Liver (tissue), 9 donors: Measurements from ENCODE around the gene POLDIP2. TPM values are rescaled to one million over a fixed set of nuclear protein-coding genes. Genes with fewer than 3 reads are reported as not detected.

ENCODE experiments used
- DNase-seq: peaks from one replicate; pipeline ENCODE4 v3.0.0-alpha.2; 2017; ENCODE audit warnings: low spot score
- H3K27ac ChIP-seq, 2 donors: one replicate each; pipeline ENCODE4 v1.7.0; 2013; ENCODE audit warnings: inconsistent platforms in 2 of 2, low read length in 2 of 2, control low read depth in 1 of 2, low read depth in 1 of 2, mild to moderate bottlenecking in 1 of 2
- H3K27me3 ChIP-seq, 4 donors: one replicate each; pipeline versions ENCODE4 v1.6.1 to v1.7.0; 2013; ENCODE audit warnings: low read length in 3 of 4, inconsistent platforms in 1 of 4, mild to moderate bottlenecking in 1 of 4, moderate library complexity in 1 of 4; ENCODE audit not compliant: control insufficient read depth in 4 of 4, insufficient read depth in 4 of 4
- H3K36me3 ChIP-seq, 4 donors: one replicate each; pipeline versions ENCODE4 v1.6.1 to v1.7.0; 2013; ENCODE audit warnings: low read length in 3 of 4, mild to moderate bottlenecking in 3 of 4, low read depth in 1 of 4, moderate library complexity in 1 of 4; ENCODE audit not compliant: control insufficient read depth in 4 of 4, insufficient read depth in 3 of 4
- H3K4me1 ChIP-seq, 4 donors: one replicate each; pipeline versions ENCODE4 v1.6.1 to v1.7.0; 2013; ENCODE audit warnings: low read length in 3 of 4, mild to moderate bottlenecking in 3 of 4, moderate library complexity in 1 of 4; ENCODE audit not compliant: control insufficient read depth in 4 of 4, insufficient read depth in 4 of 4
- H3K4me3 ChIP-seq, 3 donors: one replicate each; pipeline versions ENCODE4 v1.6.1 to v1.7.0; 2013; ENCODE audit warnings: low read length in 3 of 3, control low read depth in 1 of 3, low read depth in 1 of 3, mild to moderate bottlenecking in 1 of 3
- H3K9ac ChIP-seq, 2 donors: one replicate each; pipeline ENCODE4 v1.7.0; 2013; ENCODE audit warnings: low read length in 2 of 2, mild to moderate bottlenecking in 2 of 2, moderate library complexity in 2 of 2, control low read depth in 1 of 2, low read depth in 1 of 2
- H3K9me3 ChIP-seq, 4 donors: one replicate each; pipeline versions ENCODE4 v1.6.1 to v1.7.0; 2013; ENCODE audit warnings: low read length in 3 of 4; ENCODE audit not compliant: control insufficient read depth in 4 of 4
- ATF3 ChIP-seq: IDR thresholded peaks from 2 replicates; pipeline ENCODE4 v1.6.1; 2016; ENCODE audit warnings: antibody characterized with exemption
- EGR1 ChIP-seq, 2 donors: IDR thresholded peaks; 2 replicates each; pipeline ENCODE4 v1.6.1; 2016 to 2018; ENCODE audit warnings: antibody characterized with exemption in 2 of 2, low read depth in 2 of 2
- FOXA1 ChIP-seq: IDR thresholded peaks from 2 replicates; pipeline ENCODE4 v1.6.1; 2016; ENCODE audit warnings: antibody characterized with exemption
- FOXA2 ChIP-seq: IDR thresholded peaks from 2 replicates; pipeline ENCODE4 v1.6.1; 2016; ENCODE audit warnings: antibody characterized with exemption
- GABPA ChIP-seq, 2 donors: IDR thresholded peaks in 1 of 2; conservative IDR thresholded peaks in 1 of 2; 2 replicates each; pipeline ENCODE4 v1.6.1; 2016; ENCODE audit warnings: antibody characterized with exemption in 2 of 2, mild to moderate bottlenecking in 1 of 2, moderate library complexity in 1 of 2
- HNF4A ChIP-seq, 2 donors: conservative IDR thresholded peaks; 2 replicates each; pipeline ENCODE4 v1.6.1; 2016; ENCODE audit warnings: antibody characterized with exemption in 2 of 2, mild to moderate bottlenecking in 2 of 2
- HNF4G ChIP-seq: IDR thresholded peaks from 2 replicates; pipeline ENCODE4 v1.6.1; 2016; ENCODE audit warnings: antibody characterized with exemption
- NR2F2 ChIP-seq: IDR thresholded peaks from 2 replicates; pipeline ENCODE4 v1.6.1; 2016; ENCODE audit warnings: antibody characterized with exemption
- RAD21 ChIP-seq, 2 donors: IDR thresholded peaks; 2 replicates each; pipeline ENCODE4 v1.6.1; 2016; ENCODE audit warnings: antibody characterized with exemption in 2 of 2, mild to moderate bottlenecking in 2 of 2
- RXRA ChIP-seq, 2 donors: IDR thresholded peaks; 2 replicates each; pipeline ENCODE4 v1.6.1; 2017 to 2018; ENCODE audit warnings: antibody characterized with exemption in 2 of 2, mild to moderate bottlenecking in 1 of 2
- SP1 ChIP-seq: IDR thresholded peaks from 2 replicates; pipeline ENCODE4 v1.6.1; 2018; ENCODE audit warnings: antibody characterized with exemption, mild to moderate bottlenecking
- YY1 ChIP-seq: IDR thresholded peaks from 2 replicates; pipeline ENCODE4 v1.6.1; 2016; ENCODE audit warnings: antibody characterized with exemption, mild to moderate bottlenecking
- WGBS: extraction: QIAGEN DNeasy Blood & Tissue Kit; methylation state at CpG from one replicate; pipeline ENCODE4 v1.1.7; 2013; 5-methylcytosine and 5-hydroxymethylcytosine counted together
- polyA plus RNA-seq, 2 donors: library from polyadenylated mRNA; stranded (reverse) in 1 of 2; unstranded in 1 of 2; fragments of 200-250 nt in 1 of 2; fragments of >200 nt in 1 of 2; fragmentation: Nextera tagmentation in 1 of 2; extraction: Ambion mirVana in 1 of 2; gene quantifications; one replicate each; pipeline versions ENCODE4 v1.2.1 to v1.2.3, GENCODE V29; 2013 to 2015
- total RNA-seq, 2 donors: library from RNA; depleted of rRNA; stranded (reverse); fragments of >200 nt; gene quantifications; one replicate each; pipeline ENCODE4 v1.2.3, GENCODE V29; 2014
- TF ChIP-seq, protein P1 (sequence below): IDR thresholded peaks from 2 replicates; pipeline ENCODE4 v1.6.1; 2016; ENCODE audit warnings: antibody characterized with exemption
- TF ChIP-seq, protein P2 (sequence below): IDR thresholded peaks from 2 replicates; pipeline ENCODE4 v1.6.1; 2016; ENCODE audit warnings: antibody characterized with exemption
- TF ChIP-seq, protein P3 (sequence below): IDR thresholded peaks from 2 replicates; pipeline ENCODE4 v1.6.1; 2016; ENCODE audit warnings: antibody characterized with exemption, mild to moderate bottlenecking
- TF ChIP-seq, protein P4 (sequence below): fragments of 150-350 bp; IDR thresholded peaks from 2 replicates; pipeline ENCODE4 v1.5.1; 2017; ENCODE audit warnings: improper control_type of control experiment, low read depth, low read length; ENCODE audit not compliant: missing input control
- donor health status: healthy.
- donor health status: healthy.
- donor health status: healthy.
- donor health status: healthy.
- donor health status: healthy.

Gene POLDIP2
- total and polyA plus RNA-seq, 4 donors: 65.5 to 150 (median 104) TPM

DNA sequence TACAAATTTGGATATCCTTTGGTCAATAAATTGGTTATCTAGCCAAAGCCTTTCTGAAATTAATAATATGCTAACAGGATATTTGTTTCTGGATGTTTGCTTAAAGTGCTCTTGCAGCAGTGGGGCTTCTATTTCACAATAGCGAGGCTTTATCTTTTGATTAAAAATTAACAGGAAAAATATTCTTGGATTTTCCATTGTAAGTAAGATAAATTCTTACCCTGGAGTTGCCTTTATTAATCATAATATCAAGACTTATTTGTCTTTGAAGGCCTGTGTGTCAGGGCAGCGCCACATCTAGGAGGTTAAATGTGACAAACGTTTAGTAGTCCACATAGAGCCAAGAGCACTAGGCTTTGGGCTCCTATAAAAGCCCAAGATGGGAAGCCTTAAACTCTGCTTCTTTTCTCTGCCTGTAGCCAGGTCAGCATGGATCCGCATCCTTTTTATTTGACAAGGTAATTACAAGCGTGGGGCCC lies 33.0 kb downstream of the POLDIP2 start:
- WGBS: 30% methylated on average over 5 of the region's 5 CpGs
- Histone ChIP-seq H3K9me3 (no peaks in the 10 kb centered on the region), H3K36me3 (peaks cover 0 to 25% (median 8%) of the 10 kb centered on the region in 4 donors), H3K27me3 (no peaks in the 10 kb centered on the region), H3K9ac (no peak overlapping the region), H3K27ac (peak overlapping the region; percentile 39 to 53), H3K4me3 (peak overlapping the region in 2 of 3 donors; percentile 3 to 36), H3K4me1 (peaks cover 6 to 50% (median 39%) of the 10 kb centered on the region in 4 donors)
- TF ChIP-seq FOXA2 (no peak), HNF4A (conservative IDR thresholded peaks at IDR 0.05) (peak in 1 of 2 donors; percentile 9), EGR1 (IDR thresholded peaks at IDR 0.05; ENCODE audit: low read depth in 2 of 2) (peak in 1 of 2 donors; percentile 32), RAD21 (IDR thresholded peaks at IDR 0.05) (peak in 1 of 2 donors; percentile 5), RXRA (IDR thresholded peaks at IDR 0.05) (peak in 1 of 2 donors; percentile 37), SP1 (peak; percentile 14), ATF3 (no peak), GABPA (IDR thresholded peaks at IDR 0.05 in 1 of 2, conservative IDR thresholded peaks at IDR 0.05 in 1 of 2) (no peak), HNF4G (no peak), FOXA1 (no peak), NR2F2 (no peak), YY1 (peak; percentile 13)
- TF ChIP-seq, protein P1, sequence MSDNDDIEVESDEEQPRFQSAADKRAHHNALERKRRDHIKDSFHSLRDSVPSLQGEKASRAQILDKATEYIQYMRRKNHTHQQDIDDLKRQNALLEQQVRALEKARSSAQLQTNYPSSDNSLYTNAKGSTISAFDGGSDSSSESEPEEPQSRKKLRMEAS: no peak
- TF ChIP-seq, protein P2, sequence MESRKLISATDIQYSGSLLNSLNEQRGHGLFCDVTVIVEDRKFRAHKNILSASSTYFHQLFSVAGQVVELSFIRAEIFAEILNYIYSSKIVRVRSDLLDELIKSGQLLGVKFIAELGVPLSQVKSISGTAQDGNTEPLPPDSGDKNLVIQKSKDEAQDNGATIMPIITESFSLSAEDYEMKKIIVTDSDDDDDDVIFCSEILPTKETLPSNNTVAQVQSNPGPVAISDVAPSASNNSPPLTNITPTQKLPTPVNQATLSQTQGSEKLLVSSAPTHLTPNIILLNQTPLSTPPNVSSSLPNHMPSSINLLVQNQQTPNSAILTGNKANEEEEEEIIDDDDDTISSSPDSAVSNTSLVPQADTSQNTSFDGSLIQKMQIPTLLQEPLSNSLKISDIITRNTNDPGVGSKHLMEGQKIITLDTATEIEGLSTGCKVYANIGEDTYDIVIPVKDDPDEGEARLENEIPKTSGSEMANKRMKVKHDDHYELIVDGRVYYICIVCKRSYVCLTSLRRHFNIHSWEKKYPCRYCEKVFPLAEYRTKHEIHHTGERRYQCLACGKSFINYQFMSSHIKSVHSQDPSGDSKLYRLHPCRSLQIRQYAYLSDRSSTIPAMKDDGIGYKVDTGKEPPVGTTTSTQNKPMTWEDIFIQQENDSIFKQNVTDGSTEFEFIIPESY: no peak
- TF ChIP-seq, protein P3, sequence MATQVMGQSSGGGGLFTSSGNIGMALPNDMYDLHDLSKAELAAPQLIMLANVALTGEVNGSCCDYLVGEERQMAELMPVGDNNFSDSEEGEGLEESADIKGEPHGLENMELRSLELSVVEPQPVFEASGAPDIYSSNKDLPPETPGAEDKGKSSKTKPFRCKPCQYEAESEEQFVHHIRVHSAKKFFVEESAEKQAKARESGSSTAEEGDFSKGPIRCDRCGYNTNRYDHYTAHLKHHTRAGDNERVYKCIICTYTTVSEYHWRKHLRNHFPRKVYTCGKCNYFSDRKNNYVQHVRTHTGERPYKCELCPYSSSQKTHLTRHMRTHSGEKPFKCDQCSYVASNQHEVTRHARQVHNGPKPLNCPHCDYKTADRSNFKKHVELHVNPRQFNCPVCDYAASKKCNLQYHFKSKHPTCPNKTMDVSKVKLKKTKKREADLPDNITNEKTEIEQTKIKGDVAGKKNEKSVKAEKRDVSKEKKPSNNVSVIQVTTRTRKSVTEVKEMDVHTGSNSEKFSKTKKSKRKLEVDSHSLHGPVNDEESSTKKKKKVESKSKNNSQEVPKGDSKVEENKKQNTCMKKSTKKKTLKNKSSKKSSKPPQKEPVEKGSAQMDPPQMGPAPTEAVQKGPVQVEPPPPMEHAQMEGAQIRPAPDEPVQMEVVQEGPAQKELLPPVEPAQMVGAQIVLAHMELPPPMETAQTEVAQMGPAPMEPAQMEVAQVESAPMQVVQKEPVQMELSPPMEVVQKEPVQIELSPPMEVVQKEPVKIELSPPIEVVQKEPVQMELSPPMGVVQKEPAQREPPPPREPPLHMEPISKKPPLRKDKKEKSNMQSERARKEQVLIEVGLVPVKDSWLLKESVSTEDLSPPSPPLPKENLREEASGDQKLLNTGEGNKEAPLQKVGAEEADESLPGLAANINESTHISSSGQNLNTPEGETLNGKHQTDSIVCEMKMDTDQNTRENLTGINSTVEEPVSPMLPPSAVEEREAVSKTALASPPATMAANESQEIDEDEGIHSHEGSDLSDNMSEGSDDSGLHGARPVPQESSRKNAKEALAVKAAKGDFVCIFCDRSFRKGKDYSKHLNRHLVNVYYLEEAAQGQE: no peak
- TF ChIP-seq, protein P4, sequence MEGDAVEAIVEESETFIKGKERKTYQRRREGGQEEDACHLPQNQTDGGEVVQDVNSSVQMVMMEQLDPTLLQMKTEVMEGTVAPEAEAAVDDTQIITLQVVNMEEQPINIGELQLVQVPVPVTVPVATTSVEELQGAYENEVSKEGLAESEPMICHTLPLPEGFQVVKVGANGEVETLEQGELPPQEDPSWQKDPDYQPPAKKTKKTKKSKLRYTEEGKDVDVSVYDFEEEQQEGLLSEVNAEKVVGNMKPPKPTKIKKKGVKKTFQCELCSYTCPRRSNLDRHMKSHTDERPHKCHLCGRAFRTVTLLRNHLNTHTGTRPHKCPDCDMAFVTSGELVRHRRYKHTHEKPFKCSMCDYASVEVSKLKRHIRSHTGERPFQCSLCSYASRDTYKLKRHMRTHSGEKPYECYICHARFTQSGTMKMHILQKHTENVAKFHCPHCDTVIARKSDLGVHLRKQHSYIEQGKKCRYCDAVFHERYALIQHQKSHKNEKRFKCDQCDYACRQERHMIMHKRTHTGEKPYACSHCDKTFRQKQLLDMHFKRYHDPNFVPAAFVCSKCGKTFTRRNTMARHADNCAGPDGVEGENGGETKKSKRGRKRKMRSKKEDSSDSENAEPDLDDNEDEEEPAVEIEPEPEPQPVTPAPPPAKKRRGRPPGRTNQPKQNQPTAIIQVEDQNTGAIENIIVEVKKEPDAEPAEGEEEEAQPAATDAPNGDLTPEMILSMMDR: no peak
- no peak for DNase-seq
